ENCODE data around the gene AMOTL2.

DNA sequence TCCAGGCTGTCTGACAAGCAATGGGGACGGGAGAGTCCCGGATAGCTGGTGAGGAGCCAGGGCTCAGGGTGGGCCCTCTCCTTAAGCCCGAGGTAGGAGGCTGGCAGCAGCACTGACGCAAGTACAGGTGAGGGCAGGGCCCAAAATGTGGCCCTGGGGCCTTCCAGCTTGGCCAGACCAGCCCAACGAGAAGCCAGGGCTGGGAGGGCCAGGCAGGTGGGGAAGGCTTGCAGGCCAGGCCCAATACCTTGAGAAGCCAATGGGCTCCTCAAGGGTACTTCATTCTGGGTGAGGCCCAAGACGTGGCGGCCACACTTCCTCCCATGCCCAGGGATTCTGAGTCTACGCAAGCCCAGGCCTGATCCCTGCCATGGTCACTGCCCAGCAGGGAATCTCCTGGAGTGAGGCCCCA is 37.2 kb downstream of the AMOTL2 start:
- TF ChIP-seq POLR2A (IDR thresholded peaks at IDR 0.05; ENCODE audit: low read depth, low read length) (no peak), POLR2AphosphoS5 (IDR thresholded peaks at IDR 0.05; ENCODE audit: low read depth, low read length) (no peak)
